ENCODE results near the gene B3GNT2. TPM values are rescaled to one million over a fixed set of nuclear protein-coding genes. Genes with fewer than 3 reads are reported as not detected.

The B3GNT2 gene
- polyA plus RNA-seq, 1 of the 3 experiments (the other 2 are of a cell fraction): 6.3 TPM

- Histone ChIP-seq H4K20me1 (ENCODE audit: insufficient read depth) (peaks cover 38% of the 10 kb centered on the region), H3F3A (replicated peaks; ENCODE audit: insufficient read depth) (no peaks in the 10 kb centered on the region), H3K9me3 (no peaks in the 10 kb centered on the region), H3K36me3 (replicated peaks in 1 of 2; ENCODE audit: control insufficient read depth in 1 of 2, insufficient read depth in 2 of 2, low read length in 1 of 2) (no peaks in the 10 kb centered on the region), H3K9ac (no peak overlapping the region), H3K27ac (ENCODE audit: low read depth in 2 of 2, low read length in 1 of 2) (no peak overlapping the region), H3K79me2 (ENCODE audit: insufficient read depth) (peaks cover 76% of the 10 kb centered on the region), H3K9me2 (no peaks in the 10 kb centered on the region), H3K4me2 (no peak overlapping the region), H3K27me3 (ENCODE audit: insufficient read depth) (no peaks in the 10 kb centered on the region), H2AFZ (ENCODE audit: low read depth) (no peak overlapping the region), H3K4me1 (ENCODE audit: control insufficient read depth in 1 of 2, insufficient read depth in 2 of 2, low read depth in 1 of 2, low read length in 1 of 2) (peaks cover 0 to 19% of the 10 kb centered on the region in 2 experiments; a peak in 2 of 4 replicates), H3K4me3 (ENCODE audit: low read depth in 2 of 2, low read length in 1 of 2) (no peak overlapping the region)
- ChIA-PET CTCF (no interaction called here), POLR2A (no interaction called here)
- 82% methylated on average over 4 of the region's 5 CpGs for WGBS (ENCODE audit: low lambda C conversion rate)
- no peak for TF ChIP-seq REST (IDR thresholded peaks at IDR 0.05; ENCODE audit: low read depth, low read length)
- TF ChIP-seq, protein P1, sequence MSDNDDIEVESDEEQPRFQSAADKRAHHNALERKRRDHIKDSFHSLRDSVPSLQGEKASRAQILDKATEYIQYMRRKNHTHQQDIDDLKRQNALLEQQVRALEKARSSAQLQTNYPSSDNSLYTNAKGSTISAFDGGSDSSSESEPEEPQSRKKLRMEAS (IDR thresholded peaks at IDR 0.05; ENCODE audit: low read depth): no peak
- no peak for TF ChIP-seq GATA2 (CRISPR knock-in tag; IDR thresholded peaks at IDR 0.05)
- no peak for TF ChIP-seq GABPA (IDR thresholded peaks at IDR 0.05; ENCODE audit: low read depth)
- TF ChIP-seq USF2 (IDR thresholded peaks at IDR 0.05; ENCODE audit: borderline replicate concordance, low read depth, low read length): no peak
- no peak for TF ChIP-seq RAD21 (IDR thresholded peaks at IDR 0.05; ENCODE audit: low read length)
- no peak for TF ChIP-seq POLR2AphosphoS5 (IDR thresholded peaks at IDR 0.05; ENCODE audit: low read depth, low read length)
- no peak for TF ChIP-seq EZH2phosphoT487 (IDR thresholded peaks at IDR 0.05; ENCODE audit: borderline replicate concordance, low read depth)
- TF ChIP-seq, protein P2, sequence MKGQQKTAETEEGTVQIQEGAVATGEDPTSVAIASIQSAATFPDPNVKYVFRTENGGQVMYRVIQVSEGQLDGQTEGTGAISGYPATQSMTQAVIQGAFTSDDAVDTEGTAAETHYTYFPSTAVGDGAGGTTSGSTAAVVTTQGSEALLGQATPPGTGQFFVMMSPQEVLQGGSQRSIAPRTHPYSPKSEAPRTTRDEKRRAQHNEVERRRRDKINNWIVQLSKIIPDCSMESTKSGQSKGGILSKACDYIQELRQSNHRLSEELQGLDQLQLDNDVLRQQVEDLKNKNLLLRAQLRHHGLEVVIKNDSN (IDR thresholded peaks at IDR 0.05; ENCODE audit: borderline replicate concordance, low read depth): no peak
- TF ChIP-seq MXI1 (IDR thresholded peaks at IDR 0.05; ENCODE audit: low read depth, low read length): no peak
- no peak for TF ChIP-seq MEF2A (IDR thresholded peaks at IDR 0.05; ENCODE audit: borderline replicate concordance, low read depth)
- no peak for TF ChIP-seq YY1 (IDR thresholded peaks at IDR 0.05; ENCODE audit: low read depth)
- no peak for TF ChIP-seq ELF1 (IDR thresholded peaks at IDR 0.05)
- TF ChIP-seq, protein P3, sequence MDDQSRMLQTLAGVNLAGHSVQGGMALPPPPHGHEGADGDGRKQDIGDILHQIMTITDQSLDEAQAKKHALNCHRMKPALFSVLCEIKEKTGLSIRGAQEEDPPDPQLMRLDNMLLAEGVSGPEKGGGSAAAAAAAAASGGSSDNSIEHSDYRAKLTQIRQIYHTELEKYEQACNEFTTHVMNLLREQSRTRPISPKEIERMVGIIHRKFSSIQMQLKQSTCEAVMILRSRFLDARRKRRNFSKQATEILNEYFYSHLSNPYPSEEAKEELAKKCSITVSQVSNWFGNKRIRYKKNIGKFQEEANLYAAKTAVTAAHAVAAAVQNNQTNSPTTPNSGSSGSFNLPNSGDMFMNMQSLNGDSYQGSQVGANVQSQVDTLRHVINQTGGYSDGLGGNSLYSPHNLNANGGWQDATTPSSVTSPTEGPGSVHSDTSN (IDR thresholded peaks at IDR 0.05): no peak
- no peak for TF ChIP-seq TAF1 (IDR thresholded peaks at IDR 0.05; ENCODE audit: borderline replicate concordance, low read depth, low read length)
- TF ChIP-seq NFIC (IDR thresholded peaks at IDR 0.05; ENCODE audit: borderline replicate concordance): no peak
- no peak for TF ChIP-seq RXRA (IDR thresholded peaks at IDR 0.05; ENCODE audit: borderline replicate concordance, low read depth)
- TF ChIP-seq NRF1 (IDR thresholded peaks at IDR 0.05; ENCODE audit: low read depth, low read length): no peak
- TF ChIP-seq RFX5 (IDR thresholded peaks at IDR 0.05; ENCODE audit: low read length): no peak
- no peak for TF ChIP-seq RCOR1 (IDR thresholded peaks at IDR 0.05; ENCODE audit: low read length)
- no peak for DNase-seq
Observed at GRCh38 chr2:62206024-62206423, 10.1 kb downstream of the B3GNT2 start.
